GM18517 (cell line): ENCODE measurements around the gene WDFY3.
"Not testable (repeated sequence)": the region's sequence is repeated elsewhere in the genome, so short reads cannot be mapped to it uniquely, and the experiment has no call there.

Experiments used
- ATAC-seq: cut with Tn5 transposase; IDR thresholded peaks from one replicate; pipeline ENCODE4 v1.9.1; 2021; ENCODE audit warnings: mild to moderate bottlenecking, moderate library complexity; ENCODE audit not compliant: unreplicated experiment

WDFY3 gene

GRCh38 chr4:84730375-84730774 lies 236.1 kb downstream of the WDFY3 start:
- no peak for ATAC-seq

DNA sequence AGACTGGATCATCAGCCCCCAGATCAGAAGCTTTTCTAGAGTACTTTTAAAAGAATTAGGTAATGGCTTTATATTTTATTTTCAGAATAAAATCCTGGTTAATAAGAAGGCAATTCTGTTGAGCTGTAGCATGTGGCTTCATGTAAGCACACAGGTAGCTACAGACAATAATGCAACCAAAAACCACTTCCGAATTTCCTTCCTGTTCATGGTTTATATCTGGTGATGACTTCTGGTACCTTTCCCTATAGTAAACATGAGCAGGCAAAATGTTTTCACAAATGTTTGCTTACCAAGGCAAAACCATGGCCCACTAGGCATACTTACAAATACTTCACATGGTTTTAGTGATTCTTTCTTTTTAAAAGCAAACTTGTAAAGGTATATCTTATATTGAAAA lies 239.0 kb downstream of the WDFY3 start:
- ATAC-seq = no peak

- ATAC-seq = no peak
Measured at GRCh38 chr4:84726356-84726755, 240.1 kb downstream of the WDFY3 start.

DNA sequence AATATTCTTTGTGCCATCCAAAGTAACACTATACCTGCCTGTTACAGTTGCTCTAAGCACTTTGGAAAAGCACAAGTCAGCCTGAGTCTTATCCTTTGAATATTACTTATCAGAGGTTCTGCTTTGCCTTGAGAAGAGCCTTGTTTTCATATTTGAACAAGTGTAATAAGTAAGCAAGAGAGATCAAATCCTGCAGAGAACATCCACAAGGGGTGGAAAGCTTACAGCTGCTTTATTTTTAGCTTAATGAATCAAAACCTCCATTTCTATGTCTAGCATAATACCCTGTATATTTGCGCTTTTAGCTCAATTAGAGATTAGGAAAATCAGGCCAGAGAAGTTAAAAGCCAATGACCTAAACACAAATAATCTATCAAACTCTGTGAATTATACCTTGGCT lies 243.8 kb downstream of the WDFY3 start:
- ATAC-seq = no peak

- ATAC-seq = no peak
Measured at GRCh38 chr4:84719115-84719514, 247.4 kb downstream of the WDFY3 start.

GRCh38 chr4:84718699-84719098 lies 247.8 kb downstream of the WDFY3 start:
- ATAC-seq = no peak

- no peak for ATAC-seq
Measured at GRCh38 chr4:84710548-84710947, 255.9 kb downstream of the WDFY3 start.

GRCh38 chr4:84708406-84709135 lies 257.9 kb downstream of the WDFY3 start:
- no peak for ATAC-seq

- ATAC-seq = no peak
Measured at GRCh38 chr4:84706286-84706685, 260.2 kb downstream of the WDFY3 start.

DNA sequence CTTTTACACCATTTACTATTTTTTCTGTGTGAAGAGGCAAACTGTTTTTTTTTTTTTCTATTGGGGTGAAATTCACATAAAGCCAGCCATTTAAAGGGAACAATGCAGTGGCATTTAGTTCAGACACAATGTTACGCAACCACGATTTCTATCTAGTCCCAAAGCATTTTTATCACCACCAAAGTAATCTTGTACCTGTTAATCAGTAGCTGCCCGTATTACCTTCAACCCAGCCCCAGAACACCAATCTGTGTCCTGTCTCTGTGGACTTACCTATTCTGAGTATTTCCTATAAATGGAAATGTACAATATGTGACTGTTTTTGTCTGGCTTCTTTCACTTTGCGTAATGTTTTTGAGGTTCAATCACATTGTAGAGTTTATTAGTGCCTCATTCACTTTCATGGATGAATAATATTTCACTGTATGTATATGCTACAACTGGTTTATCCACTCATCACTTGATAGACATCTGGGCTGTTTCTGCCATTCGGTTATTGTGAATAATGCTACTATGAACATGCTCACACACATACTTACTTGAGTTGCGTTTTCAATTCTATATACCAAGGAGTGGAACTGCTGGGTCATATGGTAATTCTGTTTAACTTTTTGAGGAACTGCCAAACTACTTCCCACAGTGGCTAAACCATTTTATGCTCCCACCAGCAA lies 267.4 kb downstream of the WDFY3 start:
- no peak for ATAC-seq

GRCh38 chr4:84697615-84698201 lies 268.8 kb downstream of the WDFY3 start:
- ATAC-seq = no peak

- ATAC-seq = no peak
Measured at GRCh38 chr4:84697159-84697558, 269.3 kb downstream of the WDFY3 start.

- ATAC-seq = no peak
Measured at GRCh38 chr4:84691800-84692199, 274.7 kb downstream of the WDFY3 start.

GRCh38 chr4:84691170-84691691 lies 275.3 kb downstream of the WDFY3 start:
- ATAC-seq = no peak

DNA sequence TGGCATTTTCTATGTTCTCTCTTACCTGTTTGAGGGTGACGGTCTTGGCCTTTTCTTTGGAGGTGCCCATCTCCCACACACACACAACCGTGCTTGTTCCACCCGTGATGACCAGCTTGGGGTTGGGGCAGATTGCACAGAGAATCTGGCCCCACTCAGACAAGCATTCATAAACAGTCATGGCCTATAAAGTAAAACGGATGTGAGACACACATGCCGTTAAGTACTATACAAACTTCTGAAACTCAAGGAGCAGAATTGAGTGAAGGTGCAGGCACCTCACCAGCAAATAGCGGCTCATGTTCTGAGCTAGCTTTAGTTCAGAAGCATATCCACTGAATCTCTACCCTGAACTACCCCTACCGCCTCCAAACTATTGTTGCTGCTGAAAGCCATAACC lies 276.0 kb downstream of the WDFY3 start:
- no peak for ATAC-seq

DNA sequence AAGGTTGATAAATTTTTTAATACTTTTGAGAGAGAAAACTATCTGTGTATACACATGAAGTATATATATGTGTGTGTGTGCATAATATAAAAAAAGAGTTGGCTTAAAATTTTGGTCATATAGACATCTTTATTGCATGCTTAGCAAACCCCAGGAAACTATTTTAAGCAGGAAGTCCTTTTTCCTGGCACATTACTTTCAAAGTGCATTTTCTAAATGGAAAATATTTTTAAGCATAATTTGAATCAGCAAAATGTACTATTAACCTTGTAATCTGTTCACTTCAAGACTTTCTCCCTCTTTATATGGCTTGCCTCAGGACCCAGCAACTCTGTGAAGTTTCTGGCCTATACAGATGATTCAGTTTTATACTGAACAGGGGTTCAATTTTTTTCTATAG lies 277.3 kb downstream of the WDFY3 start:
- ATAC-seq = no peak

DNA sequence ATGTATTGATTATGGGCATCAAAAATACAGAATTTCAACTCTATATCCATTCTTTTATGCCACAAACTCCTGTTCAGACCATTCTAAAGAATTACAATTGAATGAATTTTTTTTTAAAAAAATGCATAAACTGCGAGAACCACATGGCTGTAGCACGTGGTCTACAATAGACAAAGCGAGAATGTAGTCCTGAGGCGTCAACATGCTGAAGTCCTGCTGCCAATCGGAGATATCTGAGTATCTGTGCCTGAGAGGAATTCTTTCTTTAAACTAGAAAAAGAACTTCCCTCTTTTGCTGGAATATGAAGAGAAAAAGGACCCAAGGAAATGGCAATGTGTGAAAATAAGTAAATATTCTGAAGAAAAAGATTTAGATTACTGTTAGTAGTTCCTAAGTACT lies 277.9 kb downstream of the WDFY3 start:
- ATAC-seq = no peak

DNA sequence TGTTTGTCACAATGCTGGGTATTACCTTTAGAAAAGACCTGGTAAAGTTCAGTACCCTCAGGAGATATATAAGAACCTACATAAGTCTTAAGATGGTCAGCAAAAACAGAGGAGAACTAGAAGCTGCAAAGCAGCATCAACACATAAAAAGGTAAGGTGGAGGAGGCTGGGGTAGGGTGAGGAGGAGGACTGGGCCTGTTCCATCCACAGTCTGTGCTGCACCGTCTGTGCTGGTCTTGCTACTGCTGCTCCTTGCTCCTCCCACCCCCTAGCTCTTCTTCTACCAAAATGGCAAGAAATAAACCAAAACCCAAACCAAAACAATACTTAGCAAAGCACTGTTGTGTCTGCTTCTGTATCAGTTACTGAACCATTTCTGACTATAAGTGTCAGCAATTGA lies 281.4 kb downstream of the WDFY3 start:
- ATAC-seq = no peak

- ATAC-seq = no peak
Measured at GRCh38 chr4:84684361-84684760, 282.1 kb downstream of the WDFY3 start.

GRCh38 chr4:84683064-84683850 lies 283.2 kb downstream of the WDFY3 start:
- no peak for ATAC-seq

DNA sequence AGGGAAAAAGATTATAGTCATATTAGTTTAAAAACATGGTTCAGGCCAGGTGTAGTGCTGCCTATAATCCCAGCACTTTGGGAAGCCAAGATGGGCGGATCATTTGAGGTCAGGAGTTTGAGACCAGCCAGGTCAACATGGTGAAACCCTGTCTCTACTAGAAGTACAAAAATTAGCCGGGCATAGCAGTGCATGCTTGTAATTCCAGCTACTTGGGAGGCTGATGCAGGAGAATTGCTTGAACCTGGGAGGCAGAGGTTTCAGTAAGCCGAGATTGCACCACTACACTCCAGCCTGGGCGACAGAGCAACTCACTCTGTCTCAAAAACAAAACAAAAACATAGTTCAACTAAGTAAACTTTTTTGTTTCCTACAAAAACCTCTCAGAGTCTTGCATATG lies 283.8 kb downstream of the WDFY3 start:
- not testable (repeated sequence) for ATAC-seq
